GM18868 (cell line): ENCODE results near the gene GLRX3.
"Not testable (repeated sequence)": the region's sequence is repeated elsewhere in the genome, so short reads cannot be mapped to it uniquely, and the experiment has no call there.

Experiments
- ATAC-seq: cut with Tn5 transposase; IDR thresholded peaks from one replicate; pipeline ENCODE4 v1.9.1; 2021; ENCODE audit warnings: mild to moderate bottlenecking, moderate library complexity; ENCODE audit not compliant: unreplicated experiment

Gene GLRX3

DNA sequence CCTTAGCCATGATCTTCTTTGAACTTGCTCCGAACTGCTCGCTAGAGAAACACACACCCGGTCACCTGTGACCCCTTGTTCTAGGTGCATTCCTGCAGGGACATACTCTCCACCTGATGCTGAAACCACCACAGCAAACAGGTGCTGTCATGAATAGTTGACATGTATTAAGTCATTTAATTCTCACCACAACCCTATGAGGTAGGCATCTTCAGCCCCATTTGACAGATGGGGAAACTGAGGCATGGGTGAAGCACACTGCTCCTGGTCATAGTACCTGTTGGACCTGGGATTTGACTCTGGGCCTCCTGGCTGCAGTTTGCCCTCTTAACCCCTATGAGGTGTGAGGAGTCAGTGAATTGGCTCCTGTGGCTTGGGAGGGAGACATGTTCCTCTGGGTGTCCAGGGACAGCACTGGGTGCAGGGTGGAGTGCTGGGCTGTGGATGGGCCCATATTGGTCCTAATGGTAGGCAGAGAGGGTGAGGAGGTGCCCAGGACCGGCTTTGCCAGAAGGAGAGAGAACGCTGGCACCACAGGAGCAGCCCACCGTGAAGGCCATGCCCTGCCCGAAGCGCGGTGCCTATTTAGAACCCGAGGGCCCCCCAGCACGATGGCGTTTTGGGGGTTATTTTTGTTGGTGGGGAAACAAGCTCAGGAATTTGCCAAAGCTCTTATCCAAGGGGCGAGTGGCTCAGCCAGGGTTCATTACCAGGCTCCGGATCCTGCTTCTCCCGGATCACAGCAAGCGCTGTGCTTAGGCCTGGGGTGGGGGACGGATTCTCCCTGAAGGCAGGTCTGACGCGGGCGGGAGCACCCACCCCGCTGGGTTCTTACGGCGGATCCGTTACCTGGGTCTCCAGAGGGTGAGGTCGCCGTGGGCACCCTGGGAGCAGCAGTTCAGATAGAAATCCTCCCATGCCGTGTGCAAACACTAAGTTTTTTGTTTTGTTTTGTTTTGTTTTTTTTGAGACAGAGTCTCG, 52.3 kb downstream of the GLRX3 start:
- no peak for ATAC-seq

DNA sequence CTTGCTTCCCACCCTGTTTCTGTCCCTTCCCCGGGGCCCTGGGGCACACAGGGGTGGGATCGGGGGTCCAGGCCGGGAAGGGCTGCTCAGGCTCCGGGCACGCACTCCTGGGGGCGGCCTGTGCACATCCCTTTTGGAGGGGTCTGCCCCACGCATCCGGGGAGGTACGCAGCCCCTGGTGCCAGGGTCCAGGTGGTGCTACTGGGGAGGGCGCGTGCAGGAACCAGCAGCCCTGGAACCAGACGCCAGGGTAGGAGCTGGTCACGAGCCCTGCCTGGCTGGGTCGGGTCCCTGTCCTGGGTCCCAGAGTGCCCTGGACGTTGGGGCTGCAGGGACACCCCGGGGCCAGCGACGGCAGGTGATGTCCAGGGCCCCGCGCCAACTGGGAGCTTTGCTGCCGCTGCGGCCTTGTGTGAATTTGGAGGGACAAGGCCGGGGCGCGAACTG, 53.4 kb downstream of the GLRX3 start:
- ATAC-seq = no peak

GRCh38 chr10:130190055-130190736, 54.0 kb downstream of the GLRX3 start:
- ATAC-seq = peak; percentile 90

DNA sequence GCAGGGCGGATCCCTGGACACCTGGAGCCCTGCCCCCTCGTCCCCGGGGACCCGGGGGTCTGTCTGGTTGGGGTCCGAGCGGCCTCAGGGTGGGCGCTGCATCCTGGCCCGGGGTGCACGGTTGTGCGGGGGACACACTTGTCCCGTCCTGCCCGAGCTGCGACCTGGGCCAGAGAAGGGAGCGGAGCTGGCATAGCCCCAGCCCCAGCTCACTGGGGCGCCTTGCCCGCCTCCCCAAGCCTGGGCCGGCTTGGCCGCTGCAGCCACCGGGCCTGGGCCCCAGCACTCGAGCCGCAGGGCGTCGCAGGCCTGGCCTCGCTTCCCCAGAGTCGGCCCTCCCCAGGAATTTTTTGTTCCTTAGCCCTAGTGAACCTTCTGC, 54.5 kb downstream of the GLRX3 start:
- no peak for ATAC-seq

GRCh38 chr10:130191380-130191779, 55.2 kb downstream of the GLRX3 start:
- no peak for ATAC-seq

GRCh38 chr10:130192276-130192848, 56.2 kb downstream of the GLRX3 start:
- no peak for ATAC-seq

DNA sequence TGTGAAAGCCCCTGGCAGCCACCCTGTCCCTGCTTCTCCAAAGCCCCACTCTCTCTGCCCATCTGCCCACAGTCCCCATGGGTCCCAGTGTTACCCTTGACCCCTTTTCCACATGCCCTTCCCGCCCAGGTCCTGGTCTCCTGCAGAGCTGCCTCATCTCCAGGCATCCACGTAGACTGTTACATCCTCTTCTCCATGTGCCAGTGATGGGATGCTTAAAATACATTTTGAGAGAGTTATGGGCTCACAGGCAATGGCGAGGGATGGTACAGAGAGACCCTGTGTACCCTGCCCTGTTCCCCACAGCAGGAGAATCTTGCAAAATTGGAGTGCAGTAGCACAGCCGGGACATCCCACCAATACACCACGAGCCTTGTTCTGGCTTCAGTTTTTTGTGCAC, 56.8 kb downstream of the GLRX3 start:
- ATAC-seq = no peak

DNA sequence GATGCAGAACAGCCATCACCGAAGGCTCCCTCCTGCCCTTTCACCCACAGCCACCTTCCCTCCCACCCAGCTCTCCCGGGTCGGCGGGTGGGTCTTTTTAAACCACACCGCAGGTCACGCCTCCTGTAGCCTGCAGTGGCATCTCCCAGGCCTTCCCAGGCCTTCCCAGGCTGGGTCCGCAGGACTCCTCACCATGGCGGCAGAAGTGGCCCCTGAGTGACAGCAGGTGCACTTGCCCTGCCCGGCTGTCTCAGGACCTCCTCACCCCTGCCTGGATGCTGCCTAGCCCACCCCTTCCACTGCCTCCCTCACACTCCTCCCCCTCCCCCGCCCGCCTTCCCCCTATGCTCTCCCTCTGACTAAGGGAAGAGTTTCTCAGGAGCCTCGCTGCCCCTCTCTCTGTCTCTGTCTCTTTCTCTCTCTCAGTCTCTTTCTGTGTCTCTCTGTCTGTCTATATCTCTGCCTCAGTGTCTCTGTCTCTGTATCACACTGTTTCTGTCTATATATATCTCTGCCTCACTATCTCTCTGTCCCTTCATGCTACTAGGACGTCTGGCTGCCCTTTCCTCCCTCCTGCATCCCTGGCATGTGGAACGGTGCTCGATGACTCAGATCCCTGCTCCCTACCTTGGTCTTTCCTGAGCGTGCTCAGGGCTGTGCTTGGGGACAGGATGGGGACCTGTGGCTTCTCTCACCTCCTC, 57.5 kb downstream of the GLRX3 start:
- no peak for ATAC-seq

- ATAC-seq = no peak
Measured at GRCh38 chr10:130194194-130194990, 58.2 kb downstream of the GLRX3 start.

DNA sequence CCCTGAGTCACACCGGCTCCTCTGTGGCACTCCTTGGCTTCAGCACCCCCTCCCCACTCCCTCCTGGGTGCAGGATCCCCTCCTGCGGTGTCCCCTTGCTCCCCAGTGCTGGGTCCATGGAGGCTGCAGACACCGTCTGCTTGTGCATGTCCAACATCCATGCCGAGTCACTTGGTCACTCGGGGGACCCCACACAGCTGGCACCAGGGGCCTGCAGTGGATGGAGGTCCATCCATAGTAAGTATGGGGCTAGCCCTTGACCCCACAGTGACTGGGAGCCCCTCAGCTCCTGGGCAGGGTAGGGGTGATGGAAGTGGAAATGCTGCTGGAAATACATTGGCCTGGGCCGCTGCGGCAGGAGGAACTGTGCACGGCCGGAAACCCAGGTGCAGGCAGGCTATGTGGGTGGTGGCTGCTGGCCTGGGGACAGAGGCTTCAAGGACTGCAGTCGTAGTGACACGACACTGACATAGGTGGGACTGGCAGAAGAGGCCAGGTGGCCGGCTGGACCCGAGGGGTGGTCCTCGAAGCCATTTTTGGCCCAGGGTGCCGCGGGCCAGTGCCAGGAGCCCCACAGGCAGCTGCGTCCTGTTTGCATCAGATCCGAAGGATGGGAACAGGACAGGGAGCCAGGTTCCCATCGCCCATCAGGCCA, 58.9 kb downstream of the GLRX3 start:
- ATAC-seq = no peak

- no peak for ATAC-seq
Measured at GRCh38 chr10:130195746-130196294, 59.6 kb downstream of the GLRX3 start.

DNA sequence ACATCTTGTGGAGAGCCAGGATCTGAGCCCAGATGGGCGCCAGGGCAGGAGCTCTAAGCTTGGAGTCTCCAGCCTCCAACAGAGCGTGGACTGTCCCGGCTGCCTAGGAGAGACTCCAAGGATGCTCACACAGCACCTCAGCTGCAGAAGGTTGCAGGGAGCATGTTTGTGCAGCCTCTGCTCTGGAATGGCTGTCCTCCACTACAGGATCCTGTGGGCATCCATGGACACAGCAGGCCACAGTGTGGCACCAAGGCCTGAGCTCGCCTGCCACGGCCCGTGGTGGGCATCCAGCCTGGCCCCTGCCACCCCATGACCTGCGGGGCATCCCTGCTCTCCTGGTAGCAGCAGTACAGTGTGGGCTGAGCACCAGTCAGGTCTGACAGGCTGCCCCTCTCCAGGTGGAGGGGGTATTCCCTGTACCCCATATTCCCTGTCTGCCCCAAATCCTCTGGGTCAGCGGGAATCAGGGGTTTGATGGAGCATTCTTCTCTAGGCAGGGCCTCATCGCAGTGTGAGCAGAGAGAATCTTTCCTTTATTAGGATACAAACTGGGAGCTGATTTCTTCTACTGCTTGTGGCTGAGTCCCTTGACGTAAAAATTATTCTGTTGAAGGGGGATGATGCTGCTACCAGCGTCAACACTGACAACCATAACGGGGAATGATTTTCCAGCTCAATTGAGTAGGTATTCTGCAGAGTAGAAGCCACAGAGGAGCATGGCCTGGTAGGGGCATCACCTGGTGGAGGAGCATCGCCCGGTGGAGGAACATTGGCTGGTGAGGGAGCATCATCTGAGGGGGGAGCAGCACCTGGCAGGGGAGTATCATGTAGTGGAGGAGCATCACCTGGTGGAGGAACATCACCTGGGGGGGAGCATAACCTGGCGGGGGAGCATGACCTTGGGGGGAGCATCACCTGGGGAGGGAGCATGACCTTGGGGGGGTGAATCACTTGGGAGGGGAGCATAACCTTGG, 60.6 kb downstream of the GLRX3 start:
- ATAC-seq = no peak

DNA sequence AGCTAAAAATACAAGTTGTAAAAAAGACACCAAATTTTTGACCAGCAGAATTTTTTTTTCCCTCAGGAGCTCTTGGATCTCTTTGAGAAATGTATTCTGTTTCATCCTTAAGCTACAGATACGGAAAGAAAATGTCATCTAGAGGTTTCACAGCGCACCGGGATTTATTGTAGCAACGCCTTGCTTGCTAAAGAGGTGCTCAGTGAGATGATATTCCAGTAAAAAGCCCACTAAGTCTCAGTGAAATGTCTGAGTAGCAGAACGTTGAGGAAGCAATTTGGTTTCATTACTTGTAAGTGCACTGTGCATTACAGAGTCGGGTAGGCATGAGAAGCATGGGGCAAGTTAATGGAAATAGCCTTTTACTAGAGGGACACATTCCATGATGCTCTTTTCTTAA, 62.5 kb downstream of the GLRX3 start:
- ATAC-seq = no peak

- no peak for ATAC-seq
Measured at GRCh38 chr10:130200179-130201042, 64.2 kb downstream of the GLRX3 start.

GRCh38 chr10:130201043-130201380, 64.8 kb downstream of the GLRX3 start:
- no peak for ATAC-seq

DNA sequence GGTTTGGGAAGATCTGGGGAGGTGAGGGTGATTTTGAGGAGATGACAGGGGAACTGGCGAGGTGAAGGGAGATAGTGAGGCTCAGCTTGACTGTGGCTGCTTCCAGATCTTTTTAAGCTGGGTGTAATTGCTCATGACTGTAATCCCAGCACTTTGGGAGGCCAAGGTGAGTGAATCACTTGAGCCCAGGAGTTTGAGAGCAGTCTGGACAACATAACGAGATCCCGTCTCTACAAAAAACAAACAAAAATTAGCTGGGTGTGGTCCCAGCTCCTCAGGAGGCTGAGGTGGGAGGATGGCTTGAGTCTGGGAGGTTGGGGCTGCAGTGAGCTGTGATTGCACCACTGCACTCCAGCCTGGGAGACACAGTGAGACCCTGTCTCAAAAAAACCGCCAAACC, 66.0 kb downstream of the GLRX3 start:
- ATAC-seq = not testable (repeated sequence)

GRCh38 chr10:130202984-130203621, 66.9 kb downstream of the GLRX3 start:
- ATAC-seq = no peak
